ENCODE measurements around the gene TULP1. TPM values are rescaled to one million over a fixed set of nuclear protein-coding genes. Genes with fewer than 3 reads are reported as not detected.

The TULP1 gene
- total and polyA plus RNA-seq, 5 donors from 2014 or later: not detected

- Histone ChIP-seq H3K9me3 (ENCODE audit: control insufficient read depth in 2 of 2, low read length in 2 of 2) (no peaks in the 10 kb centered on the region), H3K4me3 (ENCODE audit: low read depth, low read length) (no peak overlapping the region), H3K36me3 (ENCODE audit: control insufficient read depth, insufficient read depth, low read length) (no peaks in the 10 kb centered on the region), H3K4me1 (ENCODE audit: control insufficient read depth, insufficient read depth, low read length, poor library complexity, severe bottlenecking) (no peaks in the 10 kb centered on the region), H3K27me3 (ENCODE audit: control insufficient read depth, insufficient read depth, low read length) (no peaks in the 10 kb centered on the region), H3K27ac (ENCODE audit: insufficient read depth, low read length, poor library complexity, severe bottlenecking) (no peak overlapping the region)
- Mint-ChIP-seq H3K4me3 (no peak overlapping the region), H3K4me1 (peaks cover 0 to 2% (median 0%) of the 10 kb centered on the region in 4 donors), H3K36me3 (no peaks in the 10 kb centered on the region), H3K27ac (no peak overlapping the region), H3K27me3 (peaks cover 12% of the 10 kb centered on the region), H3K9me3 (no peaks in the 10 kb centered on the region)
- no peak for ATAC-seq (ENCODE audit: low read depth in 2 of 2)
- no peak for DNase-seq
Measured at GRCh38 chr6:35483893-35484645, 28.6 kb downstream of the TULP1 start.

DNA sequence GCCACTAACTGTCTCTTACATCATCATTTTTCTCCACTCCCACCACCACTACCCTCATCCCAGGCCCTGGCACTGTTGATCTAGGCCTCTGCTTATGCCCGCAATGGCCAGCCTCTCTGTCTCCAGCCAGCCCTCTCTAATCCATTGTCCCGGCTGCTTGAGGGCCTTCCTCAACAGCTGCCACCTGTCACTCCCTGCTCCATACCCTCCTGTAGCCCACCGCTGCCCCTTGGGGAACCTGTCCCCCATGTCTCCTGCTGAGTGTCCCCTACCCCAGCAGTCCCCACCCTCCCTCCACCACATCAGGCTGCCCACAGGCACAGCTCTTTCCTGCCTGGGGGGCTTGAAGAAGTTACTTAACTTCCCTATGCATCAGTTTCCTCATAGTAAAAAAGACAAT lies 29.2 kb downstream of the TULP1 start:
- no peak overlapping the region for H3K27ac Mint-ChIP-seq
- DNase-seq (no peak), ATAC-seq (ENCODE audit: low read depth in 2 of 2) (no peak)
- H3K27ac ChIP-seq (ENCODE audit: insufficient read depth, low read length, poor library complexity, severe bottlenecking): no peak overlapping the region
- no peaks in the 10 kb centered on the region for H3K9me3 Mint-ChIP-seq
- H3K4me3 Mint-ChIP-seq: no peak overlapping the region
- H3K36me3 Mint-ChIP-seq: no peaks in the 10 kb centered on the region
- H3K36me3 ChIP-seq (ENCODE audit: control insufficient read depth, insufficient read depth, low read length): no peaks in the 10 kb centered on the region
- no peaks in the 10 kb centered on the region for H3K27me3 ChIP-seq (ENCODE audit: control insufficient read depth, insufficient read depth, low read length)
- H3K9me3 ChIP-seq (ENCODE audit: control insufficient read depth in 2 of 2, low read length in 2 of 2): no peaks in the 10 kb centered on the region
- H3K4me1 Mint-ChIP-seq: peaks cover 0 to 2% (median 0%) of the 10 kb centered on the region in 4 donors
- no peaks in the 10 kb centered on the region for H3K4me1 ChIP-seq (ENCODE audit: control insufficient read depth, insufficient read depth, low read length, poor library complexity, severe bottlenecking)
- no peak overlapping the region for H3K4me3 ChIP-seq (ENCODE audit: low read depth, low read length)
- peaks cover 12% of the 10 kb centered on the region for H3K27me3 Mint-ChIP-seq

- no peaks in the 10 kb centered on the region for H3K9me3 Mint-ChIP-seq
- no peak overlapping the region for H3K27ac Mint-ChIP-seq
Measured at GRCh38 chr6:35483062-35483461, 29.6 kb downstream of the TULP1 start.

DNA sequence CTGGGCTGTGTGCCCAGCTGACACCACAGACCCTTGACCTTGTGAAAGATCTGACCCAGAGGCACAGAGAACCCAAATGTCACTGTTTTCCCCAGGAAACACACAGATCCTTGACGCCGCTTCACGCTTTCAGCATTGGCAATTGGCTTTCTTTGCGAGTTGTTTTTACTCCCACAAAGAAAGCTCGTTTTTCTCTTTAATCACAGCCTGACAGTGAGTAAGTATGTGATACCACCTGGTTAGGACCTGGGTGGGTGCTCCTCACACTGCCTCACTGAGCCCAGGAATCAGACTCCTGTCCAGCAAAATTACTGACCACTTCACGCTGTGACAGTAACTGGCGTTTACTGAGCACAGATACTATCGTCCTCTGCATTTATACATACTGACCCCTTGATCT lies 31.5 kb downstream of the TULP1 start:
- peaks cover 12% of the 10 kb centered on the region for H3K27me3 Mint-ChIP-seq
- H3K9me3 ChIP-seq (ENCODE audit: control insufficient read depth in 2 of 2, low read length in 2 of 2): no peaks in the 10 kb centered on the region
- no peaks in the 10 kb centered on the region for H3K27me3 ChIP-seq (ENCODE audit: control insufficient read depth, insufficient read depth, low read length)
- no peaks in the 10 kb centered on the region for H3K4me1 ChIP-seq (ENCODE audit: control insufficient read depth, insufficient read depth, low read length, poor library complexity, severe bottlenecking)
- no peak overlapping the region for H3K4me3 ChIP-seq (ENCODE audit: low read depth, low read length)
- no peaks in the 10 kb centered on the region for H3K36me3 ChIP-seq (ENCODE audit: control insufficient read depth, insufficient read depth, low read length)
- no peak overlapping the region for H3K4me3 Mint-ChIP-seq
- H3K27ac ChIP-seq (ENCODE audit: insufficient read depth, low read length, poor library complexity, severe bottlenecking): no peak overlapping the region
- peak overlapping the region in 1 of 3 donors; percentile 28 for H3K27ac Mint-ChIP-seq
- H3K36me3 Mint-ChIP-seq: no peaks in the 10 kb centered on the region
- no peaks in the 10 kb centered on the region for H3K9me3 Mint-ChIP-seq
- ATAC-seq (ENCODE audit: low read depth in 2 of 2) (no peak), DNase-seq (no peak)
- H3K4me1 Mint-ChIP-seq: peaks cover 0 to 2% (median 0%) of the 10 kb centered on the region in 4 donors

More at GRCh38 chr6:35483062-35483461, 29.6 kb downstream of the TULP1 start:
- H3K27me3 ChIP-seq (ENCODE audit: control insufficient read depth, insufficient read depth, low read length): no peaks in the 10 kb centered on the region
- H3K36me3 ChIP-seq (ENCODE audit: control insufficient read depth, insufficient read depth, low read length): no peaks in the 10 kb centered on the region
- no peak for DNase-seq
- ATAC-seq (ENCODE audit: low read depth in 2 of 2): no peak
- H3K27ac ChIP-seq (ENCODE audit: insufficient read depth, low read length, poor library complexity, severe bottlenecking): no peak overlapping the region
- Mint-ChIP-seq H3K4me1 (peaks cover 0 to 2% (median 0%) of the 10 kb centered on the region in 4 donors), H3K36me3 (no peaks in the 10 kb centered on the region), H3K27me3 (peaks cover 12% of the 10 kb centered on the region), H3K4me3 (no peak overlapping the region)
- no peaks in the 10 kb centered on the region for H3K9me3 ChIP-seq (ENCODE audit: control insufficient read depth in 2 of 2, low read length in 2 of 2)
- H3K4me3 ChIP-seq (ENCODE audit: low read depth, low read length): no peak overlapping the region
- H3K4me1 ChIP-seq (ENCODE audit: control insufficient read depth, insufficient read depth, low read length, poor library complexity, severe bottlenecking): no peaks in the 10 kb centered on the region

DNA sequence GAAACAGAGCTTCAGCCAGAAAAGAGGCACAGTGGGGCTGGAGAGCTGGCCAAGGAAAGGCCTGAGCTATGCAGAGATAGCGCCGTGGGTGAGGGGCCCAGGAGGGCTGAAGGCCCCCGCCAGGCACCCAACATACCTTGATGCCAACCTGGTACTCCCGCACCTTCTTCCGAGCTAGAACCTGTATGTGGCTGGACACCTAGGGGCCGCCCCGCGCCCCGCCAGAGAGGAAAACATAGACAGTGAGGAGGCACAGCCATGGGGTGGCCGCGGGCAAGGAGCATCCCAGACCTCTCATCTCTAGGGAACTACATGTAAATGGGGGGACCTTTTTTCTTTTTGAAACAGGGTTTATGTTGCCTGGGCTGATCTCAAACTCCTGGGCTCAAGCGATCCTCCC lies 32.5 kb downstream of the TULP1 start:
- DNase-seq (no peak), ATAC-seq (ENCODE audit: low read depth in 2 of 2) (no peak)
- Histone ChIP-seq H3K27me3 (ENCODE audit: control insufficient read depth, insufficient read depth, low read length) (no peaks in the 10 kb centered on the region), H3K36me3 (ENCODE audit: control insufficient read depth, insufficient read depth, low read length) (no peaks in the 10 kb centered on the region), H3K27ac (ENCODE audit: insufficient read depth, low read length, poor library complexity, severe bottlenecking) (no peak overlapping the region), H3K4me3 (ENCODE audit: low read depth, low read length) (no peak overlapping the region), H3K4me1 (ENCODE audit: control insufficient read depth, insufficient read depth, low read length, poor library complexity, severe bottlenecking) (no peaks in the 10 kb centered on the region), H3K9me3 (ENCODE audit: control insufficient read depth in 2 of 2, low read length in 2 of 2) (no peaks in the 10 kb centered on the region)
- H3K27ac Mint-ChIP-seq: no peak overlapping the region
- H3K27me3 Mint-ChIP-seq: peaks cover 12% of the 10 kb centered on the region
- H3K4me3 Mint-ChIP-seq: no peak overlapping the region
- H3K9me3 Mint-ChIP-seq: no peaks in the 10 kb centered on the region
- no peaks in the 10 kb centered on the region for H3K36me3 Mint-ChIP-seq
- peaks cover 0 to 2% (median 0%) of the 10 kb centered on the region in 4 donors for H3K4me1 Mint-ChIP-seq

- no peaks in the 10 kb centered on the region for H3K9me3 ChIP-seq (ENCODE audit: control insufficient read depth in 2 of 2, low read length in 2 of 2)
- Mint-ChIP-seq H3K27ac (no peak overlapping the region), H3K4me1 (peaks cover 0 to 2% (median under 1%) of the 10 kb centered on the region in 4 donors), H3K27me3 (peaks cover 8% of the 10 kb centered on the region), H3K4me3 (no peak overlapping the region), H3K9me3 (no peaks in the 10 kb centered on the region), H3K36me3 (peaks cover under 1% of the 10 kb centered on the region)
- peaks cover 1% of the 10 kb centered on the region for H3K36me3 ChIP-seq (ENCODE audit: control insufficient read depth, insufficient read depth, low read length)
- H3K4me1 ChIP-seq (ENCODE audit: control insufficient read depth, insufficient read depth, low read length, poor library complexity, severe bottlenecking): no peaks in the 10 kb centered on the region
- H3K4me3 ChIP-seq (ENCODE audit: low read depth, low read length): no peak overlapping the region
- no peaks in the 10 kb centered on the region for H3K27me3 ChIP-seq (ENCODE audit: control insufficient read depth, insufficient read depth, low read length)
- no peak overlapping the region for H3K27ac ChIP-seq (ENCODE audit: insufficient read depth, low read length, poor library complexity, severe bottlenecking)
- DNase-seq (no peak), ATAC-seq (ENCODE audit: low read depth in 2 of 2) (no peak)
Measured at GRCh38 chr6:35478259-35478658, 34.4 kb downstream of the TULP1 start.

DNA sequence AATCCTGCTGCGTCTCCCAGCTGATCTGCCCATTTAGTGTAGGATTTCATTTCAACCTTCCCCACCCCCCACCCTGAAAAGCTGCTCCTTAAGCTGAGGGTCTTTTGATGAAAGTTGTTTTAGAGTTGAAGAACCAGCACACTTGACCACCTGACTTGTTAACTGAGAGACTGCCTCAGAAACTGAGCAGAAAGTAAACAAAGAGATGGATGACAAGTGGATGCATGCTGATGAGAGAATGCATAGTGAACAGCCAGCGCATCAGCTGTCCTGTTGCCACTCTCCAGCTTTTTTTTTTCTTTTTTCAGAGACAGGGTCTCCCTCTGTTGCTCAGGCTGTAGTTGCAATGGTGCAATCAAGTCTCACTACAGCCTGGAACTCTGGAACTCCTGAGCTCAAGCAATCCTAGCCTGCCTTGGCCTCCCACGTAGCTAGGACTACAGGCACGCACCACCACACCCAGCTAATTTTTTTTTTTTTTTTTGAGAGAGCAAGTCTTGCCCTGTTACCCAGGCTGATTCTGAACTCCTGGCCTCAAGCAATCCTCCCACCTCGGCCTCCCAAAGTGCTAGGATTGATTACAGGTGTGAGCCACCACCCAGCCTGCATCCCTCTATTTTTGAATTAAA lies 35.0 kb downstream of the TULP1 start:
- Mint-ChIP-seq H3K27ac (no peak overlapping the region), H3K4me1 (peaks cover 0 to 3% (median under 1%) of the 10 kb centered on the region in 4 donors), H3K4me3 (no peak overlapping the region), H3K36me3 (peaks cover 3% of the 10 kb centered on the region), H3K9me3 (no peaks in the 10 kb centered on the region), H3K27me3 (peaks cover 8% of the 10 kb centered on the region)
- H3K4me3 ChIP-seq (ENCODE audit: low read depth, low read length): no peak overlapping the region
- H3K27me3 ChIP-seq (ENCODE audit: control insufficient read depth, insufficient read depth, low read length): no peaks in the 10 kb centered on the region
- H3K36me3 ChIP-seq (ENCODE audit: control insufficient read depth, insufficient read depth, low read length): peaks cover 6% of the 10 kb centered on the region
- H3K27ac ChIP-seq (ENCODE audit: insufficient read depth, low read length, poor library complexity, severe bottlenecking): no peak overlapping the region
- no peak for DNase-seq
- no peaks in the 10 kb centered on the region for H3K9me3 ChIP-seq (ENCODE audit: control insufficient read depth in 2 of 2, low read length in 2 of 2)
- no peaks in the 10 kb centered on the region for H3K4me1 ChIP-seq (ENCODE audit: control insufficient read depth, insufficient read depth, low read length, poor library complexity, severe bottlenecking)
- ATAC-seq (ENCODE audit: low read depth in 2 of 2): no peak

GRCh38 chr6:35477028-35477427 lies 35.7 kb downstream of the TULP1 start:
- peaks cover 7% of the 10 kb centered on the region for H3K27me3 Mint-ChIP-seq
- no peak overlapping the region for H3K4me3 ChIP-seq (ENCODE audit: low read depth, low read length)
- H3K27me3 ChIP-seq (ENCODE audit: control insufficient read depth, insufficient read depth, low read length): no peaks in the 10 kb centered on the region
- peaks cover 3% of the 10 kb centered on the region for H3K36me3 Mint-ChIP-seq
- peaks cover 4% of the 10 kb centered on the region for H3K4me1 ChIP-seq (ENCODE audit: control insufficient read depth, insufficient read depth, low read length, poor library complexity, severe bottlenecking)
- H3K4me3 Mint-ChIP-seq: no peak overlapping the region
- peaks cover 12% of the 10 kb centered on the region for H3K36me3 ChIP-seq (ENCODE audit: control insufficient read depth, insufficient read depth, low read length)
- DNase-seq: no peak
- no peak overlapping the region for H3K27ac ChIP-seq (ENCODE audit: insufficient read depth, low read length, poor library complexity, severe bottlenecking)
- peak overlapping the region in 1 of 3 donors; percentile 80 for H3K27ac Mint-ChIP-seq
- H3K9me3 ChIP-seq (ENCODE audit: control insufficient read depth in 2 of 2, low read length in 2 of 2): no peaks in the 10 kb centered on the region
- H3K9me3 Mint-ChIP-seq: no peaks in the 10 kb centered on the region
- ATAC-seq (ENCODE audit: low read depth in 2 of 2): no peak
- peaks cover 0 to 7% (median 3%) of the 10 kb centered on the region in 4 donors for H3K4me1 Mint-ChIP-seq

All from CD4-positive, CD25-positive, alpha-beta regulatory T cell (primary cell).